ENCODE results near the gene PRKN.

DNA sequence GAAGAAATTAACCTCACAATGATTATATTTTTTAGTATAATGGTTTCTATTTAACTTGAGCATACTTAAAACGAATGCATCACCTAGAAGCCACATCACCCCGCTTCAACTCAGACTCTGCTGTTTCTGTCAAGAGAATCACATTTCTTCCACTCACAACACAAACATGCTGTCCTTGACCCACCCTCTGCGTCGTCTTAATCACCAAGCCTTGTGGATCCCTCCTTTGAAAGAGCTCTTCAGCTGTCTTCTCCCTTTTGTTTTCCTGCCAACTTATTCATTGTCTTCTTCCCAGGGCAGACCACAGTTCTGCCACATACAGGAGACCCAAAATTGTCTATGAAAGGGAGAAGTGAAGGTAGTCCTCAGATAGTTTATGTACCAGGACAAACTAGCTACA, 858.1 kb downstream of the PRKN start:
- TF ChIP-seq, protein P1, sequence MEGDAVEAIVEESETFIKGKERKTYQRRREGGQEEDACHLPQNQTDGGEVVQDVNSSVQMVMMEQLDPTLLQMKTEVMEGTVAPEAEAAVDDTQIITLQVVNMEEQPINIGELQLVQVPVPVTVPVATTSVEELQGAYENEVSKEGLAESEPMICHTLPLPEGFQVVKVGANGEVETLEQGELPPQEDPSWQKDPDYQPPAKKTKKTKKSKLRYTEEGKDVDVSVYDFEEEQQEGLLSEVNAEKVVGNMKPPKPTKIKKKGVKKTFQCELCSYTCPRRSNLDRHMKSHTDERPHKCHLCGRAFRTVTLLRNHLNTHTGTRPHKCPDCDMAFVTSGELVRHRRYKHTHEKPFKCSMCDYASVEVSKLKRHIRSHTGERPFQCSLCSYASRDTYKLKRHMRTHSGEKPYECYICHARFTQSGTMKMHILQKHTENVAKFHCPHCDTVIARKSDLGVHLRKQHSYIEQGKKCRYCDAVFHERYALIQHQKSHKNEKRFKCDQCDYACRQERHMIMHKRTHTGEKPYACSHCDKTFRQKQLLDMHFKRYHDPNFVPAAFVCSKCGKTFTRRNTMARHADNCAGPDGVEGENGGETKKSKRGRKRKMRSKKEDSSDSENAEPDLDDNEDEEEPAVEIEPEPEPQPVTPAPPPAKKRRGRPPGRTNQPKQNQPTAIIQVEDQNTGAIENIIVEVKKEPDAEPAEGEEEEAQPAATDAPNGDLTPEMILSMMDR (IDR thresholded peaks at IDR 0.05): no peak
- no peak for TF ChIP-seq EP300 (IDR thresholded peaks at IDR 0.05)
- TF ChIP-seq POLR2A (IDR thresholded peaks at IDR 0.05): no peak
